HG03520 (cell line): ENCODE results near the gene PLEKHG4B.

Experiments used
- ATAC-seq: cut with Tn5 transposase; IDR thresholded peaks from one replicate; pipeline ENCODE4 v1.9.1; 2021; ENCODE audit warnings: mild to moderate bottlenecking, moderate library complexity; ENCODE audit not compliant: unreplicated experiment

The PLEKHG4B gene

DNA sequence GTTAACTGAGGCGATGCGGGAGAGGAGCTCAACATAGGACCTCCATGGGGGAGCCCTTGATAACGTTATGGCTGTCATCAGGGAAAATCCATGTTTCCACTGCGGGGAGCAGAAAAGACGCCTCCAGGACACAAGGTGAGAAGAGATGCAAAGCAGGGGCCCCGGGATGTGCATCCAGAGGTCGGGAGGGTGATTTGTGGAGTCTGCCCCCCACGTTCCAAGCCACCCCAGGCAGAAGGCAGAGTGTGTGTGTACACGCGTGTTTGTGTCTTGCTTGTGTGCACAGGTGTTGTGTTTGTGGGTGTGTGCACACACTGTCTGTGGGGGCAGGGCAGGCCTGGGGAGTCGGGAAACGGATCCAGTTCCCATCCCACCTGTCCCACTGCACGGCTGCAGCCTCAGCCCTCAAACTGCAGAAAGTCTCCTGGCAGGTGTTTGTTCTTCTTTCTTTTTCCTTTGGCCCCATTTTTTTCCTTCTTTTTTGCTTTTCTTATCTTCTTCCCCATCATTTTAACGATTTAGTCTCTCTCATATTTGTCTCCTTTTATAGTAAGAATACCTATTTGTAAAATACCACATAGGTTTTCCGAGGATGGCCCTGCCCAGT lies 17.4 kb upstream of the PLEKHG4B start:
- ATAC-seq, result no peak

GRCh38 chr5:75331-76320 lies 16.3 kb upstream of the PLEKHG4B start:
- no peak for ATAC-seq

GRCh38 chr5:76358-77169 lies 15.4 kb upstream of the PLEKHG4B start:
- no peak for ATAC-seq

DNA sequence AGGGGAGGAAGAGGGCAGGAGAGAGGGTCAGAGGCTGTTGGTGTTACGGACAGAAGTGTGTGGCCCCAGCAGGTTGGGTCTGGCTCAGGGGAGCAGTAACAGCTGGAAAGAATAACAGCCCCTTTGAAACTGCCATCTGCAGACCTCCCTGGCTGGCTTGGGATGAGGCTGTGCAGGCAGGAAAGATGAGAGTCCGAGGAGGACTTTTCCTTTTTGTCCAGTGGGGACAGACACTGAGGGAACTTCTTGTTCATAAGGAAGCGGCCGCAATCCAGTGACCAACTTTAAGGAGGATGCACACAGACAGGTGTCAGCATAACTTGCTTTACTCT lies 14.8 kb upstream of the PLEKHG4B start:
- no peak for ATAC-seq

GRCh38 chr5:77546-77945 lies 14.4 kb upstream of the PLEKHG4B start:
- ATAC-seq, result no peak

- ATAC-seq, result no peak
Observed at GRCh38 chr5:77957-78804, 13.8 kb upstream of the PLEKHG4B start.

DNA sequence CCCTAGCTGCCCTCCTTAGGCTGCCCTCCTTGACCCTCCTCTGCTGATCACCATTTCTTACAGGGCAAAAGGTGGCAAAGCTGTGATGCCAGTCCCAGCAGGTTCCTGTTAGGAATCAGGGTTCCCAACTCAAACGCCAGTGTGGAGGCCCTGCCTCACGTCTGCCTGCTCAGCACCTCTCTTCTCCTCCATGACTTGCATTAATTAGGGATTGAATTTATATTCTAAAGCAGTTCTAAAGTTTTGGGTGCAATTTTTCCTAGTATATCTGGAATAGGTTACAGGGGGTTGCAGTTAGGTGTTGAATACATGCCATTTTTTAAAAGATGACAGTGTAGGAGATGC lies 13.2 kb upstream of the PLEKHG4B start:
- no peak for ATAC-seq

- ATAC-seq, result no peak
Observed at GRCh38 chr5:79263-79662, 12.7 kb upstream of the PLEKHG4B start.

DNA sequence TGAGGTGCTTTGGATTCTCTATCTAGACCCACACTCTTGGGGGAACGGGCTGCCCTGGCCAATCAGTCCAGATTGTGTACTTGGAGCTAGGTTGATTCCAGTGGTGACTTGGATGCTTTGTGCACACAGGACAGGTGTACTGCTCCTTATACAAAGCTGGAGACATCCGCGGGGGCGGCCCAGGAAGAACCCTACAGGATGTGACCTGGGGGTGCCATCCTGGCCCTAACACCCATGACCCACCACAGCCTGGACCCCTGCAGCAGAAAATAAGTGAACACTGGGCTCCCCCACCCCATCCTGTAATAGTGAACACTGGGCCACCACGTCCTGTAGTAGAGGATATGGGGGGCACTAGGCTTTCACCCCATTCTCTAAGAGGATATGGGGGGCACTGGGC lies 12.1 kb upstream of the PLEKHG4B start:
- no peak for ATAC-seq

- ATAC-seq, result no peak
Observed at GRCh38 chr5:81391-82021, 10.5 kb upstream of the PLEKHG4B start.

- ATAC-seq, result no peak
Observed at GRCh38 chr5:82097-82496, 9.9 kb upstream of the PLEKHG4B start.

GRCh38 chr5:82570-82969 lies 9.4 kb upstream of the PLEKHG4B start:
- ATAC-seq, result no peak

DNA sequence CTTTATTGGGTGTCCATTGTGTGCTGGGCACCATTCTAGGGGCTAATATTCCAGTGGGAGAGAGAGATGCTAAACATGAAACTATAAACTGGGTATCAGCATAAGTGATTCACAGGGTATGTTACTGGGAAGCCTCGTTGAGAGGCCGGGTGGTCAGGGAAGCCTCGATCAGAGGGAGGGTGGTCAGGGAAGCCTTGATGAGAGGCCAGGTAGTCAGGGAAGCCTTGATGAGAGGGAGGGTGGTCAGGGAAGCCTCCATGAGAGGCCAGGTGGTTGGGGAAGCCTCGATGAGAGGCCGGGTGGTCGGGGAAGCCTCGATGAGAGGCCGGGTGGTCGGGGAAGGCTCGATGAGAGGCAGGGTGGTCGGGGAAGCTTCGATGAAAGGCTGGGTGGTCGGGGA lies 8.9 kb upstream of the PLEKHG4B start:
- no peak for ATAC-seq

DNA sequence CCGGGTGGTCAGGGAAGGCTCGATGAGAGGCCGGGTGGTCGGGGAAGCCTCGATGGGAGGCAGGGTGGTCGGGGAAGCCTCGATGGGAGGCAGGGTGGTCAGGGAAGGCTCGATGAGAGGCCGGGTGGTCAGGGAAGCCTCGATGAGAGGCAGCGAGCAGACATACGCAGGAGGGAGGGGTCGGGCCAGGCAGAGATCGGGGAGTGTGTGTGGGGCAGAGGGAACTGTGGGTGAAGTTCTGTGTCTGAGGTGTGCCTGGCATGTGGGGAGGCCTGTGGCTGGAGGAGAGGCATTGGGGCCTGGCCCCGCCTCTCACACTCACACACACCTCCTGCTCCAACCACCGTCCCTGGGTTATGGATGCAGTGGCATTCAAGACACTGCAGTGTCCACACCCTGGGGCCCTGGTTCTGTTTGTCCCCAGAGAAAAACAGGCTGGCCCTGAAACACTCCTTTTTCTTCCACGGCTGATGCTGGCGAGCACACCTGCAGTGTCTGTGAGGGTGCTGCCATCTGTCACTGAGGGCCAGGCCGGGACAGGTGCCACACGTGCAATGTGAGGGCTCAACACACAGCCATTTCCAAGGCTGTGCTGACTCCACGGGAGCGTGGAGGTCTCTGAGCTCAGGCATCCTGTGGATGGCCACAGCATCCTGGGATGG lies 6.5 kb upstream of the PLEKHG4B start:
- no peak for ATAC-seq

DNA sequence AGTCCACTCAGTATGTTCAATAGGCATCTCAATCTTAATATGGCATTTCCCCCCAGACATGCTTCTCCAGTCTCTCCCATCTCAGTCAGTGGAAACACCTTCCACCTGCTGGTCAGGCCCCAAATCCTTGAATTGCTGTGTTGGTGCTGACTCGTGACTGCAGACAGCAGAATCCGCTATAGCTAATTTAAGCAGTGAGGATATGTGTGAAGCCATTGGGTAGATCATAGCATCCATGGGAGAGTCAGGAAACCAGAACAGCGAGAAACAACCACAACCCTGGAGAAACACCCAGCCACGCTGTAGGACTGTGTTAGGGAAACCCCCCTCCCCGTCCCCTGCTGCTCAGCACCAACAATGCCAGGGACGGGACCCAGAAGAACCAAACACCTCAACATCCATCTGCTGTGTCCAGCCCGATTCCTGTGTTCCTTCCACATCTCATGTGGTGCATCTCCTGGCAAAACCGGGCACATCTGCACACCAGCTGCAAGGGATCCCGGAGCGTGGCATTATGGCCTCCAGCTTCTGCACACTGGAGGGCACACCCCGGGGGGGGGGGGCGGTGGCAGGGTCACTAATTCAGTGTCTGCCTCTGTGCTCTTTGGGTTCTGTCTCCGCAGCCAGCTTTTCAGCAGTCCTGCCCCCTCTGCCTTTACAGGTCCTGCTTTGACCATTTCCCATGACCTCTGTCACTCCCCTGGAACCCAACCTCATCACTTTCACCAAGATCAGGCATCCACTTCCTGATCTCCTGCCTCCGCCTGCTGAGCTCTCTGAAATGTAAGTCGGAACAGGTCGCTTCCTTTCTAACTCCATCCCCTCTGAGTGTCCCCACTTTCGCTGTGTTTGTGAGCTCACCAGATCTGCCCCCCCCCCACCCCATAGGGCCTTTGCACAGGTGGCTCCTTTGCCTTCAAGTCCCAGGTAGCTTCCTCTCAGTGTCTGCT lies 2.4 kb upstream of the PLEKHG4B start:
- no peak for ATAC-seq

- no peak for ATAC-seq
Observed at GRCh38 chr5:90590-91547, 1.1 kb upstream of the PLEKHG4B start.

GRCh38 chr5:92401-93220 lies 643 bp downstream of the PLEKHG4B start:
- ATAC-seq, result no peak
